ENCODE data around the gene RSAD2. TPM values are rescaled to one million over a fixed set of nuclear protein-coding genes. Genes with fewer than 3 reads are reported as not detected.

The RSAD2 gene
- total and polyA plus RNA-seq, 9 of the 15 experiments (the other 6 are each of a cell fraction or from before 2014, with no cell fraction given): 0.15 to 1.4 (median 0.28) TPM

GRCh38 chr2:6872394-6872793 lies 5.2 kb upstream of the RSAD2 start:
- H4K20me1 ChIP-seq (replicated peaks; ENCODE audit: control insufficient read depth, insufficient read depth, low read length): no peaks in the 10 kb centered on the region
- BruUV-seq (replicated peaks): no TSS peak
- H3K9me1 ChIP-seq (ENCODE audit: control insufficient read depth, insufficient read depth, low read length): no peaks in the 10 kb centered on the region
- H3K36me3 ChIP-seq (ENCODE audit: control insufficient read depth, insufficient read depth, low read length): no peaks in the 10 kb centered on the region
- H3K79me2 ChIP-seq (ENCODE audit: control insufficient read depth, insufficient read depth, low read length): no peaks in the 10 kb centered on the region
- H3K4me1 ChIP-seq (replicated peaks in 1 of 2; ENCODE audit: control insufficient read depth in 2 of 2, insufficient read depth in 2 of 2, low read length in 2 of 2): no peaks in the 10 kb centered on the region; a peak in 1 of 5 replicates
- WGBS (ENCODE audit: insufficient coverage, low coverage, missing lambda C conversion rate): 38% methylated on average over 2 of the region's 2 CpGs
- intact Hi-C loops (cut with micrococcal nuclease): no loop called here
- no peak overlapping the region for H3K4me2 ChIP-seq (ENCODE audit: insufficient read depth, low read length)
- no peaks in the 10 kb centered on the region for H3K27me3 ChIP-seq (ENCODE audit: control insufficient read depth in 2 of 2, insufficient read depth in 2 of 2, low read length in 2 of 2)
- no peak overlapping the region for H3K27ac ChIP-seq (ENCODE audit: extremely low read depth, low read depth, low read length)
- FAIRE-seq (no peak), ATAC-seq (no peak), DNase-seq (ENCODE audit: extremely low read depth in 1 of 4, low spot score in 3 of 4) (no peak)
- ChIA-PET POLR2A (interaction anchor here (1.4 kb wide), 1 partner anchor 25 kb away, joined by 3 read pairs; no protein-coding TSS in a partner anchor), CTCF (ENCODE audit: low intra/inter-chr PET ratio) (no interaction called here)
- H3K9me3 ChIP-seq (replicated peaks; ENCODE audit: control insufficient read depth, insufficient read depth, low read depth, low read length): peaks cover 4% of the 10 kb centered on the region; the same call in 1 of the 2 replicates
- H3K9ac ChIP-seq (ENCODE audit: insufficient read depth in 1 of 2, low read depth in 2 of 2, low read length in 2 of 2): no peak overlapping the region
- H2AFZ ChIP-seq (ENCODE audit: low read depth, low read length): no peak overlapping the region
- in situ Hi-C loops (cut with MboI): no loop called here
- no peak overlapping the region for H3K4me3 ChIP-seq
- TF ChIP-seq EGR1 (conservative IDR thresholded peaks at IDR 0.05) (no peak), CBX2 (IDR thresholded peaks at IDR 0.05; ENCODE audit: insufficient read depth, low read length, poor library complexity, severe bottlenecking) (no peak), RNF219 (CRISPR knock-in tag; IDR thresholded peaks at IDR 0.05) (no peak), ZNF121 (CRISPR knock-in tag; conservative IDR thresholded peaks at IDR 0.05) (no peak), MEF2D (tag; conservative IDR thresholded peaks at IDR 0.05; ENCODE audit: low read depth) (no peak), ZNF253 (CRISPR knock-in tag; conservative IDR thresholded peaks at IDR 0.05) (no peak), ZC3H11A (IDR thresholded peaks at IDR 0.05; ENCODE audit: low read depth, low read length) (no peak), PPARD (CRISPR knock-in tag; IDR thresholded peaks at IDR 0.05) (no peak), STAG1 (CRISPR knock-in tag; IDR thresholded peaks at IDR 0.05; ENCODE audit: borderline replicate concordance) (no peak), NCOR1 (IDR thresholded peaks at IDR 0.05) (no peak), ZNF407 (IDR thresholded peaks at IDR 0.05; ENCODE audit: low read depth) (no peak), TFAM (CRISPR knock-in tag; conservative IDR thresholded peaks at IDR 0.05) (no peak), PKNOX1 (IDR thresholded peaks at IDR 0.05) (no peak)
